ENCODE results near the gene STAMBPL1.

GRCh38 chr10:88960802-88961201 is 80.8 kb downstream of the STAMBPL1 start:
- no peak for TF ChIP-seq POLR2AphosphoS5 (IDR thresholded peaks at IDR 0.05; ENCODE audit: borderline replicate concordance, low read depth, low read length)
- TF ChIP-seq EZH2 (IDR thresholded peaks at IDR 0.05): no peak
- TF ChIP-seq FOXP2 (optimal IDR thresholded peaks at IDR 0.05; ENCODE audit: control extremely low read depth, extremely low read length, insufficient read depth): no peak

Data from SK-N-MC (cell line).